ENCODE results near the gene PRKAR1B.

The PRKAR1B gene

GRCh38 chr7:721619-722248 lies 5.3 kb downstream of the PRKAR1B start:
- no peak for DNase-seq (ENCODE audit: low read depth)

- no peak for DNase-seq (ENCODE audit: low read depth)
Measured at GRCh38 chr7:716636-717035, 10.4 kb downstream of the PRKAR1B start.

GRCh38 chr7:716222-716621 lies 10.9 kb downstream of the PRKAR1B start:
- DNase-seq (ENCODE audit: low read depth), result no peak

GRCh38 chr7:714251-714671 lies 12.8 kb downstream of the PRKAR1B start:
- no peak for DNase-seq (ENCODE audit: low read depth)

GRCh38 chr7:713488-714230 lies 13.4 kb downstream of the PRKAR1B start:
- no peak for DNase-seq (ENCODE audit: low read depth)

GRCh38 chr7:713139-713457 lies 14.0 kb downstream of the PRKAR1B start:
- DNase-seq (ENCODE audit: low read depth), result no peak

GRCh38 chr7:712381-713138 lies 14.5 kb downstream of the PRKAR1B start:
- DNase-seq (ENCODE audit: low read depth), result no peak

- no peak for DNase-seq (ENCODE audit: low read depth)
Measured at GRCh38 chr7:711922-712380, 15.1 kb downstream of the PRKAR1B start.

- DNase-seq (ENCODE audit: low read depth), result no peak
Measured at GRCh38 chr7:711093-711921, 15.8 kb downstream of the PRKAR1B start.

GRCh38 chr7:710161-710560 lies 16.9 kb downstream of the PRKAR1B start:
- DNase-seq (ENCODE audit: low read depth), result no peak

GRCh38 chr7:707296-708000 lies 19.6 kb downstream of the PRKAR1B start:
- no peak for DNase-seq (ENCODE audit: low read depth)

GRCh38 chr7:706721-707120 lies 20.4 kb downstream of the PRKAR1B start:
- no peak for DNase-seq (ENCODE audit: low read depth)

GRCh38 chr7:703049-703448 lies 24.0 kb downstream of the PRKAR1B start:
- no peak for DNase-seq (ENCODE audit: low read depth)

GRCh38 chr7:701086-701671 lies 25.9 kb downstream of the PRKAR1B start:
- no peak for DNase-seq (ENCODE audit: low read depth)

GRCh38 chr7:699476-700170 lies 27.5 kb downstream of the PRKAR1B start:
- no peak for DNase-seq (ENCODE audit: low read depth)

- no peak for DNase-seq (ENCODE audit: low read depth)
Measured at GRCh38 chr7:698515-699475, 28.3 kb downstream of the PRKAR1B start.

GRCh38 chr7:696812-697551 lies 30.1 kb downstream of the PRKAR1B start:
- no peak for DNase-seq (ENCODE audit: low read depth)

- no peak for DNase-seq (ENCODE audit: low read depth)
Measured at GRCh38 chr7:696426-696811, 30.7 kb downstream of the PRKAR1B start.

GRCh38 chr7:693280-693679 lies 33.8 kb downstream of the PRKAR1B start:
- DNase-seq (ENCODE audit: low read depth), result no peak

All from stimulated activated CD8-positive, alpha-beta memory T cell treated with anti-CD3 and anti-CD28 coated beads, Interleukin-12 subunit alpha, Interleukin-12 subunit beta, amount 100 ng/mL, for 4 hours (primary cell).